Endothelial cell of umbilical vein (primary cell): ENCODE measurements around the gene DNAH9. TPM values are rescaled to one million over a fixed set of nuclear protein-coding genes. Genes with fewer than 3 reads are reported as not detected.

ENCODE experiments used
- BruUV-seq: library from RNA; stranded (reverse); fragments of 400-500 nt; replicated peaks from 2 replicates; lab custom pipeline; 2021; lab: Mats Ljungman, UMichigan
- CTCF ChIA-PET: fragments of 300-600, 350-600 bp; sonication (Branson Sonifier 250); formaldehyde crosslinking; loops from one replicate; lab custom pipeline; 2021; ENCODE audit warnings: antibody characterized with exemption, inconsistent platforms; lab: Charles Lee
- POLR2A ChIA-PET: fragments of 300-600, 350-600 bp; sonication (Branson Sonifier 250); formaldehyde crosslinking; loops from one replicate; lab custom pipeline; 2021; ENCODE audit warnings: antibody characterized with exemption, inconsistent platforms; lab: Charles Lee
- DNase-seq: peaks from one replicate; pipeline ENCODE4 v3.0.0-alpha.2; 2011; ENCODE audit warnings: low read depth, low spot score
- FAIRE-seq: peaks from 2 replicates; lab custom pipeline; 2011; peaks lifted over from hg19 to GRCh38; lab: Jason Lieb, UNC
- H2AFZ ChIP-seq: 2 replicates; pipeline ENCODE4 v1.6.0; 2012; ENCODE audit warnings: low read depth, low read length, control low read depth, inconsistent platforms
- H3K27ac ChIP-seq: 2 replicates; pipeline ENCODE4 v1.5.1; 2011; ENCODE audit warnings: low read depth, mild to moderate bottlenecking, control low read depth, low read length, moderate library complexity; ENCODE audit not compliant: insufficient read depth
- H3K27me3 ChIP-seq, 2 experiments: 2 replicates each; pipeline versions ENCODE4 v1.6.0 to v1.6.1; 2011; ENCODE audit warnings: low read length in 2 of 2, mixed read lengths in 1 of 2; ENCODE audit not compliant: control insufficient read depth in 2 of 2, insufficient read depth in 2 of 2
- H3K36me3 ChIP-seq, 2 experiments: 2 replicates in 1 of 2; 3 replicates in 1 of 2; pipeline ENCODE4 v1.5.1; 2011; ENCODE audit warnings: low read length in 2 of 2, mild to moderate bottlenecking in 1 of 2, moderate library complexity in 1 of 2; ENCODE audit not compliant: control insufficient read depth in 2 of 2, insufficient read depth in 2 of 2; ENCODE audit errors: extremely low read depth in 1 of 2
- H3K4me1 ChIP-seq: 3 replicates; pipeline ENCODE4 v1.5.1; 2011; ENCODE audit warnings: mild to moderate bottlenecking, low read length; ENCODE audit not compliant: control insufficient read depth, insufficient read depth; ENCODE audit errors: extremely low read depth
- H3K4me2 ChIP-seq: 2 replicates; pipeline ENCODE4 v1.6.1; 2011; ENCODE audit warnings: low read length, control low read depth, mixed read lengths; ENCODE audit not compliant: insufficient read depth
- H3K4me3 ChIP-seq, 3 experiments: fragments of 200-600 bp in 1 of 3; sonication (generic), shearing (Covaris generic) in 1 of 3; replicated peaks in 1 of 3; 2 replicates each; pipeline ENCODE4 v1.5.1; 2011 to 2016; ENCODE audit warnings: control low read depth in 3 of 3, low read length in 3 of 3, mild to moderate bottlenecking in 2 of 3, inconsistent platforms in 1 of 3, low read depth in 1 of 3, moderate library complexity in 1 of 3; ENCODE audit not compliant: insufficient read depth in 1 of 3
- H3K79me2 ChIP-seq: 2 replicates; pipeline ENCODE4 v1.6.0; 2012; ENCODE audit warnings: low read length, inconsistent platforms; ENCODE audit not compliant: control insufficient read depth, insufficient read depth
- H3K9ac ChIP-seq: replicated peaks from 2 replicates; pipeline ENCODE3; 2011; ENCODE audit warnings: low read length, control low read depth; ENCODE audit not compliant: insufficient read depth; ENCODE audit errors: extremely low read depth
- H3K9me1 ChIP-seq: replicated peaks from 3 replicates; pipeline ENCODE4 v1.6.0; 2011; ENCODE audit warnings: mild to moderate bottlenecking, low read length; ENCODE audit not compliant: control insufficient read depth, insufficient read depth; ENCODE audit errors: extremely low read depth
- H3K9me3 ChIP-seq: replicated peaks from 2 replicates; pipeline ENCODE4 v1.5.1; 2012; ENCODE audit warnings: low read length, inconsistent platforms; ENCODE audit not compliant: control insufficient read depth, insufficient read depth
- H4K20me1 ChIP-seq: replicated peaks from 2 replicates; pipeline ENCODE3; 2011; ENCODE audit warnings: mild to moderate bottlenecking, low read length; ENCODE audit not compliant: control insufficient read depth, insufficient read depth; ENCODE audit errors: extremely low read depth
- CTCF ChIP-seq, 2 donors: IDR thresholded peaks; 1 replicate in 1 of 2; 2 replicates in 1 of 2; pipeline ENCODE4 v1.5.1; 2011; ENCODE audit warnings: low read length in 2 of 2, mild to moderate bottlenecking in 2 of 2, moderate library complexity in 2 of 2, control low read depth in 1 of 2, inconsistent platforms in 1 of 2, low read depth in 1 of 2; ENCODE audit not compliant: insufficient read depth in 1 of 2; ENCODE audit errors: extremely low read depth in 1 of 2
- EZH2 ChIP-seq: IDR thresholded peaks from 2 replicates; pipeline ENCODE4 v1.6.1; 2012; ENCODE audit warnings: borderline replicate concordance, low read depth, mild to moderate bottlenecking, moderate library complexity, low read length, inconsistent platforms; ENCODE audit not compliant: severe bottlenecking
- FOS ChIP-seq: IDR thresholded peaks from 2 replicates; pipeline ENCODE4 v1.6.1; 2011; ENCODE audit warnings: mild to moderate bottlenecking, low read length, moderate library complexity, borderline replicate concordance; ENCODE audit not compliant: insufficient read depth
- GATA2 ChIP-seq: IDR thresholded peaks from 2 replicates; pipeline ENCODE4 v1.7.0; 2011; ENCODE audit warnings: low read depth, mild to moderate bottlenecking, moderate library complexity, mixed read lengths, low read length; ENCODE audit not compliant: insufficient read length, insufficient read depth
- JUN ChIP-seq: IDR thresholded peaks from 2 replicates; pipeline ENCODE4 v1.6.1; 2011; ENCODE audit warnings: borderline replicate concordance, low read depth; ENCODE audit not compliant: insufficient read length, insufficient read depth
- MAX ChIP-seq: IDR thresholded peaks from 2 replicates; pipeline ENCODE4 v1.6.1; 2011; ENCODE audit not compliant: insufficient read depth, insufficient read length
- MYC ChIP-seq: IDR thresholded peaks from one replicate; pipeline ENCODE4 v1.6.1; 2011; ENCODE audit warnings: mild to moderate bottlenecking, low read depth, low read length
- POLR2A ChIP-seq: IDR thresholded peaks from 2 replicates; pipeline ENCODE4 v1.6.1; 2012; ENCODE audit warnings: low read depth, mild to moderate bottlenecking, control low read depth, low read length
- POLR2AphosphoS5 ChIP-seq: IDR thresholded peaks from 2 replicates; pipeline ENCODE4 v1.6.1; 2012; ENCODE audit warnings: low read depth, mild to moderate bottlenecking, control low read depth, low read length, moderate library complexity; ENCODE audit not compliant: insufficient read depth
- dilution Hi-C: fragments of 300-500 bp; cut with MboI; formaldehyde crosslinking; loops from one replicate; pipeline ENCODE4 v1.15.0; 2019; ENCODE audit warnings: low sequenced_read_pairs; ENCODE audit not compliant: extremely low pct_ligation_motif_present
- intact Hi-C: fragments of 100-400 bp; cut with micrococcal nuclease; formaldehyde crosslinking; loops from one replicate; pipeline ENCODE4 v1.10.0; 2022
- polyA plus RNA-seq, 4 experiments: library from polyadenylated mRNA; depleted of rRNA in 3 of 4; stranded (reverse) in 3 of 4; unstranded in 1 of 4; fragments of >200 nt; gene quantifications; 2 replicates each; pipeline versions ENCODE4 v1.2.1 to v1.2.3, GENCODE V29; 2011 to 2012; ENCODE audit warnings: missing spikeins in 1 of 4
- total RNA-seq: library from RNA; stranded (reverse); gene quantifications from 2 replicates; pipeline ENCODE4 v1.2.3, GENCODE V29; 2021

The DNAH9 gene
- total and polyA plus RNA-seq, 2 donors (not counting 3 experiments of a cell fraction or from before 2014, with no cell fraction given), result not detected

- Histone ChIP-seq H3K4me1 (no peaks in the 10 kb centered on the region), H4K20me1 (no peaks in the 10 kb centered on the region), H3K4me2 (no peak overlapping the region), H3K9me1 (no peaks in the 10 kb centered on the region), H3K9ac (no peak overlapping the region), H3K79me2 (no peaks in the 10 kb centered on the region), H3K27ac (no peak overlapping the region), H3K27me3 (no peaks in the 10 kb centered on the region), H3K36me3 (no peaks in the 10 kb centered on the region), H2AFZ (no peak overlapping the region), H3K4me3 (no peak overlapping the region), H3K9me3 (peaks cover 2% of the 10 kb centered on the region)
- ChIA-PET POLR2A (no interaction called here), CTCF (no interaction called here)
- dilution Hi-C loops (no loop called here), intact Hi-C loops (no loop called here)
- no peak for FAIRE-seq
- no peak for DNase-seq
- no TSS peak for BruUV-seq
- TF ChIP-seq MAX, result no peak
- TF ChIP-seq MYC, result no peak
- TF ChIP-seq CTCF (IDR thresholded peaks at IDR 0.05; ENCODE audit: extremely low read depth in 1 of 2, insufficient read depth in 1 of 2, low read depth in 1 of 2, low read length in 2 of 2), result no peak
- no peak for TF ChIP-seq POLR2AphosphoS5
- no peak for TF ChIP-seq JUN
- TF ChIP-seq POLR2A, result no peak
- TF ChIP-seq GATA2, result no peak
- TF ChIP-seq EZH2, result no peak
- no peak for TF ChIP-seq FOS
Observed at GRCh38 chr17:11640463-11640814, 42.2 kb downstream of the DNAH9 start.
